SU-DHL-6 (cell line): Measurements from ENCODE around the gene SDHAF1.

ENCODE experiments used
- H2AFZ ChIP-seq: fragments of 200-600 bp; sonication (generic); 2 replicates; pipeline ENCODE4 v1.6.1; 2014; ENCODE audit warnings: low read depth, mild to moderate bottlenecking, moderate library complexity, mixed read lengths, antibody characterized with exemption, low read length; ENCODE audit not compliant: severe bottlenecking
- H3F3A ChIP-seq: fragments of 200-600 bp; shearing (Covaris generic); 2 replicates; pipeline ENCODE4 v1.6.0; 2016; ENCODE audit warnings: antibody characterized with exemption, mild to moderate bottlenecking; ENCODE audit not compliant: insufficient read depth
- H3K27ac ChIP-seq: fragments of 200-600 bp; sonication (generic); 2 replicates; pipeline ENCODE4 v1.5.1; 2016; ENCODE audit warnings: low read depth, mild to moderate bottlenecking, low read length, moderate library complexity, mixed read lengths
- H3K27me3 ChIP-seq: fragments of 200-600 bp; sonication (generic), shearing (Covaris generic); 2 replicates; pipeline ENCODE4 v1.6.0; 2014; ENCODE audit warnings: mild to moderate bottlenecking, low read length
- H3K36me3 ChIP-seq: fragments of 200-600 bp; sonication (generic); 2 replicates; pipeline ENCODE4 v1.6.1; 2014; ENCODE audit warnings: mild to moderate bottlenecking, low read length, mixed read lengths
- H3K4me2 ChIP-seq: fragments of 300-600, 200-600 bp; shearing (Covaris generic), sonication (generic); 2 replicates; pipeline ENCODE4 v1.6.0; 2014; ENCODE audit warnings: low read length, low read depth, mild to moderate bottlenecking; ENCODE audit not compliant: poor library complexity, severe bottlenecking
- H3K4me3 ChIP-seq: fragments of 200-600 bp; sonication (generic); 2 replicates; pipeline ENCODE4 v1.5.1; 2014; ENCODE audit warnings: antibody characterized with exemption, low read length, mild to moderate bottlenecking, mixed read lengths; ENCODE audit not compliant: insufficient read depth, poor library complexity, severe bottlenecking
- H3K79me2 ChIP-seq: fragments of 200-600 bp; sonication (generic); 2 replicates; pipeline ENCODE4 v1.6.1; 2014; ENCODE audit warnings: mild to moderate bottlenecking, low read length, moderate library complexity; ENCODE audit not compliant: insufficient read depth
- H3K9ac ChIP-seq: fragments of 200-600 bp; sonication (generic); 2 replicates; pipeline ENCODE4 v1.7.0; 2014; ENCODE audit warnings: mild to moderate bottlenecking, low read length
- H3K9me2 ChIP-seq: fragments of 200-600 bp; sonication (generic); replicated peaks from 2 replicates; pipeline ENCODE4 v1.6.1; 2014; ENCODE audit warnings: low read length; ENCODE audit not compliant: insufficient read depth
- H3K9me3 ChIP-seq: fragments of 200-600 bp; sonication (generic); 2 replicates; pipeline ENCODE4 v1.6.1; 2014; ENCODE audit warnings: low read length, mixed read lengths; ENCODE audit not compliant: insufficient read depth
- H4K20me1 ChIP-seq: fragments of 200-600 bp; sonication (generic); 2 replicates; pipeline ENCODE4 v1.6.1; 2014; ENCODE audit warnings: low read depth, mild to moderate bottlenecking, antibody characterized with exemption, low read length, moderate library complexity, mixed read lengths
- CTCF ChIP-seq: fragments of 200-600 bp; sonication (generic); IDR thresholded peaks from one replicate; pipeline ENCODE4 v1.5.1; 2017; ENCODE audit warnings: antibody characterized with exemption, mild to moderate bottlenecking, low read length, moderate library complexity; ENCODE audit not compliant: insufficient read depth, poor library complexity, severe bottlenecking
- EZH2phosphoT487 ChIP-seq: fragments of 200-600 bp; sonication (generic), shearing (Covaris generic); conservative IDR thresholded peaks from 2 replicates; pipeline ENCODE4 v1.6.1; 2018; ENCODE audit warnings: mild to moderate bottlenecking, antibody characterized with exemption, low read length, moderate library complexity, mixed read lengths

Gene SDHAF1

GRCh38 chr19:35986664-35987570 is 8.1 kb upstream of the SDHAF1 start:
- H3K9ac ChIP-seq, result peak overlapping the region; percentile 60
- H3K4me2 ChIP-seq, result peak overlapping the region; percentile 74
- TF ChIP-seq EZH2phosphoT487 (no peak), CTCF (no peak)
- H2AFZ ChIP-seq, result peak overlapping the region; percentile 88
- peak overlapping the region; percentile 56 for H3K4me3 ChIP-seq
- no peaks in the 10 kb centered on the region for H3K9me3 ChIP-seq
- no peaks in the 10 kb centered on the region for H3K27me3 ChIP-seq
- no peaks in the 10 kb centered on the region for H3K9me2 ChIP-seq
- H4K20me1 ChIP-seq, result no peaks in the 10 kb centered on the region
- H3K27ac ChIP-seq, result no peak overlapping the region
- no peaks in the 10 kb centered on the region for H3F3A ChIP-seq
- no peaks in the 10 kb centered on the region for H3K36me3 ChIP-seq
- no peaks in the 10 kb centered on the region for H3K79me2 ChIP-seq

- no peaks in the 10 kb centered on the region for H3K36me3 ChIP-seq
- H3K4me3 ChIP-seq, result peak overlapping the region; percentile 56
- H3K4me2 ChIP-seq, result peak overlapping the region; percentile 74
- H3K9ac ChIP-seq, result peak overlapping the region; percentile 60
- H4K20me1 ChIP-seq, result no peaks in the 10 kb centered on the region
- H2AFZ ChIP-seq, result peak overlapping the region; percentile 88
- H3K27ac ChIP-seq, result no peak overlapping the region
- no peaks in the 10 kb centered on the region for H3K79me2 ChIP-seq
- no peaks in the 10 kb centered on the region for H3K9me3 ChIP-seq
- TF ChIP-seq EZH2phosphoT487 (no peak), CTCF (no peak)
- no peaks in the 10 kb centered on the region for H3K9me2 ChIP-seq
- H3K27me3 ChIP-seq, result no peaks in the 10 kb centered on the region
- no peaks in the 10 kb centered on the region for H3F3A ChIP-seq
Observed at GRCh38 chr19:35987571-35987896, 7.5 kb upstream of the SDHAF1 start.

GRCh38 chr19:35988824-35989223 is 6.2 kb upstream of the SDHAF1 start:
- no peaks in the 10 kb centered on the region for H3K27me3 ChIP-seq
- H3K9ac ChIP-seq, result no peak overlapping the region
- no peaks in the 10 kb centered on the region for H3K9me2 ChIP-seq
- no peaks in the 10 kb centered on the region for H3F3A ChIP-seq
- no peaks in the 10 kb centered on the region for H4K20me1 ChIP-seq
- no peaks in the 10 kb centered on the region for H3K9me3 ChIP-seq
- no peak overlapping the region for H3K4me2 ChIP-seq
- H3K27ac ChIP-seq, result no peak overlapping the region
- no peak overlapping the region for H2AFZ ChIP-seq
- H3K4me3 ChIP-seq, result no peak overlapping the region
- no peaks in the 10 kb centered on the region for H3K79me2 ChIP-seq
- H3K36me3 ChIP-seq, result no peaks in the 10 kb centered on the region
- TF ChIP-seq CTCF, result no peak
- no peak for TF ChIP-seq EZH2phosphoT487
